GM18907 (cell line): ENCODE measurements around the gene MTMR3.
"Not testable (repeated sequence)": the region's sequence is repeated elsewhere in the genome, so short reads cannot be mapped to it uniquely, and the experiment has no call there.

Experiments
- ATAC-seq: cut with Tn5 transposase; IDR thresholded peaks from one replicate; pipeline ENCODE4 v1.9.1; 2021; ENCODE audit warnings: mild to moderate bottlenecking, moderate library complexity; ENCODE audit not compliant: unreplicated experiment

MTMR3 gene

GRCh38 chr22:29883045-29883774, at the start of gene MTMR3:
MTMR3 (plus strand) TSS chr22:29883174; CDS start chr22:29971060, 87,886 bp downstream.
- peak; percentile 76 for ATAC-seq

DNA sequence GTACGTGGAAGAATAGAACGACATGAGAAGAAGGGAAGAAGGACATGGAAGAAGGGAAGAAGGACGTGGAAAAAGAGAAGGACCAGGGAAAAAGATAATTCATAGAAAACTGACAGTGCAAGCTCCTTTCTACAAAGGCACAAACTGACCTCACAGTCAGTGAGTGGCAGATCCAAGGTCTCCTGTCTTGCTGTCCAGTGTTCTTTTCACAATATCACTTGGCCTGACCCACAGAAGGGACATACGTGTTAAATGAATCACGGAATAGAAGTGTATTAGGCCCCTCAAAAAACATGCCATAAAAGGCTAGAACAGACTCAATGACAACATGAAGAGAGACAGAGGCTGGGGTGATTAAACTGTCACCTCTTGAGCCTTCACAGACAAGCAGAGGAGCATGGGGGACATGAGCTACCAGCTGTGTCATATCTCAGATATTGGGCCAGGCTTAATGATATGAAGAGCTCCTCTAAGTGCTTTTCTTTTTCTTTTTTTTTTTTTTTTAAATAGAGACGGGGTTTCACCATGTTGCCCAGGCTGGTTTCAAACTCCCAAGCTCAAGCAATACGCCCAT, 49.5 kb upstream of the MTMR3 start:
- ATAC-seq = no peak

DNA sequence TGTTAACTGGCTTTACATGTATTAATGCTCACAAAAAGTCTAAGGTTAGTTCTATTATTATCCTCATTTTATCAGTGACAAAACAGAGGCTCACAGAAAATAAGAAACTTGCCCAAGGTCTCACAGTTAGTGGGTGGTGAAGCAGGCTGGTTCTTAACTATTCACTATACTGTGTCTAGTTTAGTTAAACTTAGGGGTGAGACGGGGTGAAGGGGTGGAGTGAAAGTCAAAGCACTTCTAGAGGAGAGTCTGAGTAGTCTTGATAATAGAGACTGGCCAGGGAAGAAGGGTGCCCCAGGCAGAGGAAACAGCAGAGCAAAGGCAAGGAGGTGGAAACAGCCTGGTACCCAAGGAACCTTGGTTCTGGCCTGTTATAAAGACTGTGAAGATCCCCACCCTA, 48.9 kb upstream of the MTMR3 start:
- no peak for ATAC-seq

- not testable (repeated sequence) for ATAC-seq
Observed at GRCh38 chr22:29836791-29837370, 46.1 kb upstream of the MTMR3 start.

- peak; percentile 92 for ATAC-seq
Observed at GRCh38 chr22:29837741-29838598, 45.0 kb upstream of the MTMR3 start, which contains the start of gene ASCC2. ASCC2 (minus strand) TSS chr22:29838274; CDS start chr22:29832325, 5,949 bp downstream.

- peak; percentile 8 for ATAC-seq
Observed at GRCh38 chr22:29838599-29838956, 44.4 kb upstream of the MTMR3 start.

- ATAC-seq = no peak
Observed at GRCh38 chr22:29839039-29839438, 43.9 kb upstream of the MTMR3 start.

DNA sequence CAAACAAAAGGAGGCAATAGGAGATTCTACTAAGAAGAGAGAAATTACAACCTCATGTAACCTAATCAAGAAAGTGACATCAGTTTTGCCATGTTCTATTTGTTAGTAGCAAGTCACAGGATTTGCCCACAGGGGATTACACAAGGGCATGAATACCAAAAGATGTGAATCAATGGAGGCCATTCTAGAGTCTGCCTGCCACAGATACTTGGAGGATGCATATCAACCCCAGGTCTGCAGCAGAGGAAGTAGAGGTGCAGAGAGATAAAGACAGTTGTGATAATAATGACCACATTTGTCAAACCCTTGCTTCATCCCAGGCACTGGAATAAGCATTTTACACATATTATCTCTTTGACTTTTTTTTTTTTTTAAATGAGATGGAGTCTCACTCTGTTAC, 42.5 kb upstream of the MTMR3 start:
- no peak for ATAC-seq

DNA sequence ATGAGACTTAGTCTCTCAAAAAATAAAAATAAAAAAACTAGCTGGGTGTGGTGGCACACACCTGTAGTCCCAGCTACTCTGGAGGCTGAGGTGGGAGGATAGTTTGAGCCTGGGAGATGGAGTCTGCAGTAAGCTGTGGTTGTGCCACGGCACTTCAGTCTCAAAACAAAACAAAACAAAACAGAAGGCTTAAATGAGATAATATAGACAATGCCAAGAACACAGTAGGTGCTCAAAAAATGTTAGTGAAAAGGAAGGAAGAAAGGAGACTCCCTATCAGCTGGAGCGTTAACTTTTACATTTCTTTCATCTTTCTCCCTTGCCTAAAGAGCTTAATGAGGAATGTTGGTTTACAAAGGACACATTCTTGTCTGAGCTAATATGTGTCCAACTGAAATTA, 40.8 kb upstream of the MTMR3 start:
- no peak for ATAC-seq

- no peak for ATAC-seq
Observed at GRCh38 chr22:29842740-29843139, 40.2 kb upstream of the MTMR3 start.

GRCh38 chr22:29846290-29846689, 36.7 kb upstream of the MTMR3 start:
- no peak for ATAC-seq

DNA sequence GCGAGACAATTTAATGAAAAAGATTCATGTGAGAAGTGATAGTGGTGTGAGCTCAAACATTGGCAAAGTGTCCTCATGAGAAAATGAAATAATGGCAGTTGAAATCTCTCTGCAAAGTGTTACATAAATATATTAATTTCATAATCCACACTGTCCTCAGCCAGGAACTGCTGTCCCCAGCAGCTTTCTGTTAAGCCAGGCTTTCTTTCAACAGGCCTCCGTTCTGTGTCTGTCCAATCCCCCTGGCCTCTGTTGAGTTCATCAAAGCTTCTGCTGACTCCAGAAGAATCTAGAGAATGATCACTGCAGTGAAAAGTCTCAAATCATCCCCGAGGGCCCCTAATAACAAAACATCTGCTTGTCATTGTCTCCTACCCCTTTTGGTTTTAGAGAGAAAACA, 34.9 kb upstream of the MTMR3 start:
- no peak for ATAC-seq

GRCh38 chr22:29854432-29854831, 28.5 kb upstream of the MTMR3 start:
- ATAC-seq = no peak

GRCh38 chr22:29855611-29856181, 27.3 kb upstream of the MTMR3 start:
- no peak for ATAC-seq

- no peak for ATAC-seq
Observed at GRCh38 chr22:29856496-29856895, 26.5 kb upstream of the MTMR3 start.

GRCh38 chr22:29859030-29859429, 23.9 kb upstream of the MTMR3 start:
- not testable (repeated sequence) for ATAC-seq

GRCh38 chr22:29860006-29860766, 22.8 kb upstream of the MTMR3 start:
- ATAC-seq = no peak

- no peak for ATAC-seq
Observed at GRCh38 chr22:29861672-29862297, 21.2 kb upstream of the MTMR3 start.

DNA sequence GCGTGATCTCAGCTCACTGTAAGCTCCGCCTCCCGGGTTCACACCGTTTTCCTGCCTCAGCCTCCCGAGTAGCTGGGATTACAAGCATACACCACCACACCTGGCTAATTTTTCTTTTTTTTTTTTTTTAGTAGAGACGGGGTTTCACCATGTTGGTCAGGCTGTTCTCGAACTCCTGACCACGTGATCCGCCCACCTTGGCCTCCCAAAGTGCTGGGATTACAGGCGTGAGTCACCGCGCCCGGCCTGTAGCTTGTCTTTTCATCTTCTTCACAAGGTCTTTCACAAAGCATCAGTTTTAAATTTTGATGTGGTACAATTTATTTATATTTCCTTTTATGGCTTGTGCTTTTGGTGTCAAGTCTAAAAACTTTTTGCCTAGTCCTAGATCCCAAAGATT, 17.4 kb upstream of the MTMR3 start:
- ATAC-seq = not testable (repeated sequence)

DNA sequence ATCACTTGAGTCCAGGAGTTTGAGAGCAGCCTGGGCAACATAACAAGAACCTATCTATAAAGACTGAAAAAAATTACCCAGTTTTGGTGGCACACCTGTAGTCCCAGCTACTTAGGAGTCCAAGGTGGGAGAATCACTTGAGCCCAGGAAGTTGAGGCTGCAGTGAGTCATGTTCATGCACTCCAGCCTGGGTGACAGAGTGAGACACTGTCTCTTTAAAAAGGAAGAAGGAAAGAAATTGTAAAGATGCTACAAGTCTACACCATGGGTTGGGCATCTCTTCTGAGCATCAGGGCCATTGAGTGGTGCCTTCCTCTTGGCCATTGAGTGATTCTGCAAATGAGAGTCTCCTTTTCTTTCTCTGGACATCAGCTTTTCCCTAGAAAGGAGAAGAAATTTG, 15.7 kb upstream of the MTMR3 start:
- no peak for ATAC-seq
